Measurements from ENCODE around the gene EEF1G. TPM values are rescaled to one million over a fixed set of nuclear protein-coding genes. Genes with fewer than 3 reads are reported as not detected.
"Not testable (repeated sequence)": the region's sequence is repeated elsewhere in the genome, so short reads cannot be mapped to it uniquely, and the experiment has no call there.

EEF1G gene
- total RNA-seq, 1 donor: 1,014 TPM

DNA sequence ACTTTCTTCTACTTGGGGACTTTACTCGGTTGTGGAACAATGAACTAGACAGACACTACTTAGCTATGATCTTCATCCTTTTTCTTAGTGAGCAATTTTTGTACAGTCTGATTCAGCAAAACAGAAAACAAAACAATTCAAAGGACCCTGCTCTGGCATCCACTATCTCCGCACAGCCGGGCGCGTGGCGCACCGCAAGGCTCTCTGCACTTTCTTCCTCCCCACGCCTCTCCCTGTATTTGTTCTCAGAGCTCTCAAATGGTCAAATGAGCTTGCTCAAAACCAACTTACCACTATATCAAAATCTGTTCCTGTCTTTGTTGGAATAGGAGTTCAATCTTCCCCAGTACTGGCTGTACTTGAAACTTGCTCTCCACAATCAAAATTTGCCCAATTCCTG is 7.4 kb downstream of the EEF1G start:
- DNase-seq (ENCODE audit: low read depth): no peak
- TF ChIP-seq, protein P1, sequence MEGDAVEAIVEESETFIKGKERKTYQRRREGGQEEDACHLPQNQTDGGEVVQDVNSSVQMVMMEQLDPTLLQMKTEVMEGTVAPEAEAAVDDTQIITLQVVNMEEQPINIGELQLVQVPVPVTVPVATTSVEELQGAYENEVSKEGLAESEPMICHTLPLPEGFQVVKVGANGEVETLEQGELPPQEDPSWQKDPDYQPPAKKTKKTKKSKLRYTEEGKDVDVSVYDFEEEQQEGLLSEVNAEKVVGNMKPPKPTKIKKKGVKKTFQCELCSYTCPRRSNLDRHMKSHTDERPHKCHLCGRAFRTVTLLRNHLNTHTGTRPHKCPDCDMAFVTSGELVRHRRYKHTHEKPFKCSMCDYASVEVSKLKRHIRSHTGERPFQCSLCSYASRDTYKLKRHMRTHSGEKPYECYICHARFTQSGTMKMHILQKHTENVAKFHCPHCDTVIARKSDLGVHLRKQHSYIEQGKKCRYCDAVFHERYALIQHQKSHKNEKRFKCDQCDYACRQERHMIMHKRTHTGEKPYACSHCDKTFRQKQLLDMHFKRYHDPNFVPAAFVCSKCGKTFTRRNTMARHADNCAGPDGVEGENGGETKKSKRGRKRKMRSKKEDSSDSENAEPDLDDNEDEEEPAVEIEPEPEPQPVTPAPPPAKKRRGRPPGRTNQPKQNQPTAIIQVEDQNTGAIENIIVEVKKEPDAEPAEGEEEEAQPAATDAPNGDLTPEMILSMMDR (IDR thresholded peaks at IDR 0.05; ENCODE audit: insufficient read depth, low read depth, low read length): no peak
- no peak overlapping the region for H3K4me3 ChIP-seq (ENCODE audit: low read depth, low read length)

DNA sequence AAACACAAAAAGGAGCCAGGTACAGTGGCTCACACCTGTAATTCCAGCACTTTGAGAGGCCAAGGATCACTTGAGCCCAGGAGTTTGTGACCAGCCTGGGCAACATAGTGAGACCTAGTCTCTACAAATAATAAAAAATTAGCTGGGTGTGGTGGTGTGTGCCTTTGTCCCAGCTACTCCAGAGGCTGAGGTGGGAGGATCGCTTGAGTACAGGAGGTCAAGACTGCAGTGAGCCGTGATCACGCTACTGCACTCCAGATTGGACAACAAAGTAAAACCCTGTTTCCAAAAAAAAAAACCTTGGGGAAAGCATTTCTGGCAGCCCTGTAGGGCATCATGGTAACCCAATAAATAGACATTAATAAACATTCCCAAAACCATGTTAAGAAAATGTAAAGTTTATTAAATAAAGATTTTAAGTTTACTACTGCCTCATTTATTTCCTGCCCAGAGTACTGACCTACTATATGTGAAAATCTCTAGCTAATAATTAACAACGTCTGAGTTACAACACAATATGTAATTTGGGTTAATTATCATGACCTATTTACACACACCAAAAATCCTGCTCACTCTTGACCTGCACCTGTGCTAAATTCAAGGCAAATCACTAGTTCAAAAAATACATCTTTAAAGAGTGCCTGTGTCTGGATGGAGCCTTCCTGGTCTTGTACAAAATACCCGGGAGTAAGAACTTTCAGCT is 8.4 kb downstream of the EEF1G start:
- DNase-seq (ENCODE audit: low read depth): no peak
- TF ChIP-seq, protein P1 (IDR thresholded peaks at IDR 0.05; ENCODE audit: insufficient read depth, low read depth, low read length): no peak
- H3K4me3 ChIP-seq (ENCODE audit: low read depth, low read length): no peak overlapping the region

GRCh38 chr11:62561677-62562230 is 11.9 kb downstream of the EEF1G start:
- not testable (repeated sequence) for H3K4me3 ChIP-seq (ENCODE audit: low read depth, low read length); DNase-seq (ENCODE audit: low read depth)

GRCh38 chr11:62560566-62561103 is 13.1 kb downstream of the EEF1G start:
- no peak overlapping the region for H3K4me3 ChIP-seq (ENCODE audit: low read depth, low read length)
- TF ChIP-seq, protein P1 (IDR thresholded peaks at IDR 0.05; ENCODE audit: insufficient read depth, low read depth, low read length): peak; percentile 92
- peak; percentile 99 for DNase-seq (ENCODE audit: low read depth)

DNA sequence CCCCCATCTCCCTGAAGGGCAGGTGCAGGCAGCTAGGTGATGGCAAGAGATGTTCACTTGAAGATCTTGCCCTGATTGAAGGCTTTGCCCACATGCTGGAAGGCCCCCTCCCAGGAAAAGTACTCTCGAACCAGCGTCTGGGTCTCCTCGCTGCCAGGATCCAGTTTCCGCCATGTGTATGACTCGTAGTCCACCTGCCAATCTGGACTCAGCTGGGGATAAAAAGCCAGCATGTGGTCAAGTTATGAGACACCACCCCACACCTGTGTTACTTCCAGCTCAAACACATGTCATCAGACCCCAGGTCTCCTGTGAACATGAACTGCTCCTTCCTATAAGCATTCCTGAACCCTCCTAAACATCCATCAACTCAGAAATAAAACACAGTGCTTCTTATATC is 14.1 kb downstream of the EEF1G start:
- not testable (repeated sequence) for DNase-seq (ENCODE audit: low read depth)

GRCh38 chr11:62559204-62559603 is 14.5 kb downstream of the EEF1G start:
- no peak overlapping the region for H3K4me3 ChIP-seq (ENCODE audit: low read depth, low read length)
- no peak for DNase-seq (ENCODE audit: low read depth)
- TF ChIP-seq, protein P1 (IDR thresholded peaks at IDR 0.05; ENCODE audit: insufficient read depth, low read depth, low read length): no peak

More for the DNA sequence above, 14.1 kb downstream of the EEF1G start:
- not testable (repeated sequence) for H3K4me3 ChIP-seq (ENCODE audit: low read depth, low read length)

GRCh38 chr11:62558669-62559068 is 15.0 kb downstream of the EEF1G start:
- no peak overlapping the region for H3K4me3 ChIP-seq (ENCODE audit: low read depth, low read length)
- no peak for DNase-seq (ENCODE audit: low read depth)
- TF ChIP-seq, protein P1 (IDR thresholded peaks at IDR 0.05; ENCODE audit: insufficient read depth, low read depth, low read length): no peak
